Mucosa of stomach (tissue), 1 donor: Measurements from ENCODE around the gene KLLN.
"Not testable (repeated sequence)": the region's sequence is repeated elsewhere in the genome, so short reads cannot be mapped to it uniquely, and the experiment has no call there.

Experiments used
- H3K27me3 ChIP-seq: one replicate; pipeline ENCODE4 v1.7.0; 2013; ENCODE audit warnings: mild to moderate bottlenecking, low read length; ENCODE audit not compliant: control insufficient read depth, insufficient read depth
- H3K36me3 ChIP-seq: one replicate; pipeline ENCODE4 v1.7.0; 2013; ENCODE audit warnings: low read length; ENCODE audit not compliant: control insufficient read depth, insufficient read depth
- H3K4me1 ChIP-seq: one replicate; pipeline ENCODE4 v1.7.0; 2013; ENCODE audit warnings: mild to moderate bottlenecking, low read length; ENCODE audit not compliant: control insufficient read depth, insufficient read depth
- H3K4me3 ChIP-seq: one replicate; pipeline ENCODE4 v1.7.0; 2013; ENCODE audit warnings: low read length
- H3K9ac ChIP-seq: one replicate; pipeline ENCODE4 v1.7.0; 2013; ENCODE audit warnings: mild to moderate bottlenecking, low read length, moderate library complexity
- H3K9me3 ChIP-seq: one replicate; pipeline ENCODE4 v1.7.0; 2013; ENCODE audit warnings: mild to moderate bottlenecking, low read length, moderate library complexity; ENCODE audit not compliant: control insufficient read depth
- donor health status: Pancreatic carcinoma.

The KLLN gene

GRCh38 chr10:87863053-87863943, at the start of gene KLLN, which contains the start of gene PTEN:
TSS of gene KLLN (minus strand) at chr10:87863533. CDS start at chr10:87862487, 1,046 bp downstream.
TSS of gene PTEN (plus strand) at chr10:87863625. CDS start at chr10:87864470, 845 bp downstream.
- Histone ChIP-seq H3K27me3 (no peaks in the 10 kb centered on the region), H3K9me3 (no peaks in the 10 kb centered on the region), H3K4me3 (peak within 1 kb of the TSS; percentile 76), H3K36me3 (no peaks in the 10 kb centered on the region), H3K9ac (peak within 1 kb of the TSS; percentile 90), H3K4me1 (peaks cover 15% of the 10 kb centered on the region)

GRCh38 chr10:87903396-87903795, 40.1 kb upstream of the KLLN start:
- H3K27me3 ChIP-seq, H3K9ac ChIP-seq, H3K36me3 ChIP-seq, H3K4me1 ChIP-seq, H3K4me3 ChIP-seq, H3K9me3 ChIP-seq: not testable (repeated sequence)

GRCh38 chr10:87897957-87898356, 34.6 kb upstream of the KLLN start:
- H3K4me1 ChIP-seq, H3K36me3 ChIP-seq, H3K27me3 ChIP-seq, H3K9me3 ChIP-seq, H3K9ac ChIP-seq, H3K4me3 ChIP-seq: not testable (repeated sequence)

- Histone ChIP-seq H3K4me1 (no peaks in the 10 kb centered on the region), H3K9me3 (no peaks in the 10 kb centered on the region), H3K27me3 (no peaks in the 10 kb centered on the region), H3K4me3 (no peak overlapping the region), H3K36me3 (no peaks in the 10 kb centered on the region), H3K9ac (no peak overlapping the region)
Observed at GRCh38 chr10:87896216-87896615, 32.9 kb upstream of the KLLN start.

GRCh38 chr10:87895430-87895829, 32.1 kb upstream of the KLLN start:
- H3K27me3 ChIP-seq: no peaks in the 10 kb centered on the region
- no peaks in the 10 kb centered on the region for H3K4me1 ChIP-seq

GRCh38 chr10:87887548-87888289, 24.4 kb upstream of the KLLN start:
- H3K4me3 ChIP-seq: no peak overlapping the region
- no peaks in the 10 kb centered on the region for H3K4me1 ChIP-seq
- H3K9me3 ChIP-seq: no peaks in the 10 kb centered on the region
- H3K27me3 ChIP-seq: no peaks in the 10 kb centered on the region
- no peak overlapping the region for H3K9ac ChIP-seq
- H3K36me3 ChIP-seq: no peaks in the 10 kb centered on the region

More at GRCh38 chr10:87895430-87895829, 32.1 kb upstream of the KLLN start:
- Histone ChIP-seq H3K9me3 (no peaks in the 10 kb centered on the region), H3K36me3 (no peaks in the 10 kb centered on the region), H3K9ac (no peak overlapping the region), H3K4me3 (no peak overlapping the region)

- no peaks in the 10 kb centered on the region for H3K4me1 ChIP-seq
- H3K4me3 ChIP-seq: no peak overlapping the region
- no peaks in the 10 kb centered on the region for H3K27me3 ChIP-seq
- H3K9ac ChIP-seq: no peak overlapping the region
- H3K36me3 ChIP-seq: no peaks in the 10 kb centered on the region
- H3K9me3 ChIP-seq: no peaks in the 10 kb centered on the region
Observed at GRCh38 chr10:87887146-87887545, 23.8 kb upstream of the KLLN start.

- no peaks in the 10 kb centered on the region for H3K9me3 ChIP-seq
Observed at GRCh38 chr10:87886635-87887034, 23.3 kb upstream of the KLLN start.

GRCh38 chr10:87882555-87883294, 19.4 kb upstream of the KLLN start:
- Histone ChIP-seq H3K4me1 (no peaks in the 10 kb centered on the region), H3K9me3 (no peaks in the 10 kb centered on the region), H3K36me3 (no peaks in the 10 kb centered on the region), H3K27me3 (no peaks in the 10 kb centered on the region), H3K4me3 (no peak overlapping the region), H3K9ac (no peak overlapping the region)

More at GRCh38 chr10:87886635-87887034, 23.3 kb upstream of the KLLN start:
- no peak overlapping the region for H3K9ac ChIP-seq
- no peaks in the 10 kb centered on the region for H3K27me3 ChIP-seq
- H3K4me1 ChIP-seq: no peaks in the 10 kb centered on the region
- H3K4me3 ChIP-seq: no peak overlapping the region
- H3K36me3 ChIP-seq: no peaks in the 10 kb centered on the region

- H3K27me3 ChIP-seq, H3K36me3 ChIP-seq, H3K4me1 ChIP-seq, H3K9me3 ChIP-seq, H3K4me3 ChIP-seq, H3K9ac ChIP-seq: not testable (repeated sequence)
Observed at GRCh38 chr10:87881373-87882059, 18.2 kb upstream of the KLLN start.

- Histone ChIP-seq H3K27me3 (no peaks in the 10 kb centered on the region), H3K9ac (no peak overlapping the region), H3K4me1 (no peaks in the 10 kb centered on the region), H3K9me3 (no peaks in the 10 kb centered on the region), H3K4me3 (no peak overlapping the region), H3K36me3 (no peaks in the 10 kb centered on the region)
Observed at GRCh38 chr10:87880336-87880735, 17.0 kb upstream of the KLLN start.
